Measurements from ENCODE around the gene HJV.

- TF ChIP-seq EZH2 (IDR thresholded peaks at IDR 0.05; ENCODE audit: borderline replicate concordance): no peak
- no peak for TF ChIP-seq CTCF (IDR thresholded peaks at IDR 0.05; ENCODE audit: poor library complexity)
Measured at GRCh38 chr1:145997718-145998023, 23.9 kb downstream of the HJV start.

Data from hepatocyte (in vitro differentiated cells).